Testis (tissue), 2 donors: Measurements from ENCODE around the gene MRPL43.
A peak's percentile ranks its signal among the peaks of the same experiment; 100 is the strongest.

Experiments
- POLR2A ChIP-seq: fragments of 450-650 bp; IDR thresholded peaks from one replicate; pipeline ENCODE4 v1.6.1; 2017; ENCODE audit warnings: antibody characterized with exemption, mild to moderate bottlenecking, moderate library complexity
- TF ChIP-seq, protein P1 (sequence below), 3 experiments: fragments of 450-650 bp in 2 of 3; fragments of 200-600 bp in 1 of 3; sonication (generic) in 1 of 3; IDR thresholded peaks; one replicate each; pipeline ENCODE4 v1.5.1; 2016 to 2019; ENCODE audit warnings: antibody characterized with exemption in 3 of 3, mild to moderate bottlenecking in 2 of 3, moderate library complexity in 1 of 3

DNA sequence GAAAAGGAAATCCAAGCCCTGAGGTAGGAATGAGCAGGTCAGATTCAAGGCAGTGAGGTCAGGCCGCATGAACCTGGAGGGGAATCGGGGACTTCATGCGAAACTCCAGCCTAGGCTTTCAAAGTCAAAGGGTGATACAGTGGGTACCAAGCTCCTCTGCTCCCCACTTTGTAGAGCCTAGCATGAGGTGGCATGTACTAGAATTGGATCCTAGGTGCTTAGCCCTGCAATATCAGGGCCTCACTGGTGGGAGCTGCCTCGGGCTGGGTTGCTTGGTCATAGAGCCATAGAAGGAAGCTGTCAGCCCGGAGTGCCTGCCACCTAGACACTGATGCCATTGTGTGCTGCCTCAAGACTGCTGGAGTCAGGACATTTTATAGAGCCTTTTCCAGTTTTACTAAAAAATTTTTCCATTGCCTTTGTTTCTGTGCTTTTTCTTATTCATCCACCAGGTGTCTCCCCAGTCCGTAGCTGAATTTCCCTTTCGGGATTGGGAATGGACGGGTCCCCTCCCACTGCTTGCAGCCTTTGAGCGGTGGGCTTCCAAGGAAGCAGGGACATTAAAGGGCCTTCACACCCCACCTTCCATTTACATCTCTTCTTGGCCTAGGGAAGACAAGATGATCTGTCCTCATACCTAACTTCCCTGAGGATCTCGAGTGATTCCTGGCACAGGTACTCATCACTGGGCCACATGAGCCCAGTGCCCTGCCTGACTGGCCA lies 6.8 kb upstream of the MRPL43 start:
- TF ChIP-seq, protein P1, sequence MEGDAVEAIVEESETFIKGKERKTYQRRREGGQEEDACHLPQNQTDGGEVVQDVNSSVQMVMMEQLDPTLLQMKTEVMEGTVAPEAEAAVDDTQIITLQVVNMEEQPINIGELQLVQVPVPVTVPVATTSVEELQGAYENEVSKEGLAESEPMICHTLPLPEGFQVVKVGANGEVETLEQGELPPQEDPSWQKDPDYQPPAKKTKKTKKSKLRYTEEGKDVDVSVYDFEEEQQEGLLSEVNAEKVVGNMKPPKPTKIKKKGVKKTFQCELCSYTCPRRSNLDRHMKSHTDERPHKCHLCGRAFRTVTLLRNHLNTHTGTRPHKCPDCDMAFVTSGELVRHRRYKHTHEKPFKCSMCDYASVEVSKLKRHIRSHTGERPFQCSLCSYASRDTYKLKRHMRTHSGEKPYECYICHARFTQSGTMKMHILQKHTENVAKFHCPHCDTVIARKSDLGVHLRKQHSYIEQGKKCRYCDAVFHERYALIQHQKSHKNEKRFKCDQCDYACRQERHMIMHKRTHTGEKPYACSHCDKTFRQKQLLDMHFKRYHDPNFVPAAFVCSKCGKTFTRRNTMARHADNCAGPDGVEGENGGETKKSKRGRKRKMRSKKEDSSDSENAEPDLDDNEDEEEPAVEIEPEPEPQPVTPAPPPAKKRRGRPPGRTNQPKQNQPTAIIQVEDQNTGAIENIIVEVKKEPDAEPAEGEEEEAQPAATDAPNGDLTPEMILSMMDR (IDR thresholded peaks at IDR 0.05) = peak; percentile 59 to 67 (median 64)
- no peak for TF ChIP-seq POLR2A
